GM19238 (cell line): ENCODE measurements around the gene NRXN3.
"Not testable (repeated sequence)": the region's sequence is repeated elsewhere in the genome, so short reads cannot be mapped to it uniquely, and the experiment has no call there.

Experiments used
- DNase-seq: peaks from one replicate; pipeline ENCODE4 v3.0.0; 2011; ENCODE audit warnings: low spot score; ENCODE audit not compliant: insufficient read length

The NRXN3 gene

DNA sequence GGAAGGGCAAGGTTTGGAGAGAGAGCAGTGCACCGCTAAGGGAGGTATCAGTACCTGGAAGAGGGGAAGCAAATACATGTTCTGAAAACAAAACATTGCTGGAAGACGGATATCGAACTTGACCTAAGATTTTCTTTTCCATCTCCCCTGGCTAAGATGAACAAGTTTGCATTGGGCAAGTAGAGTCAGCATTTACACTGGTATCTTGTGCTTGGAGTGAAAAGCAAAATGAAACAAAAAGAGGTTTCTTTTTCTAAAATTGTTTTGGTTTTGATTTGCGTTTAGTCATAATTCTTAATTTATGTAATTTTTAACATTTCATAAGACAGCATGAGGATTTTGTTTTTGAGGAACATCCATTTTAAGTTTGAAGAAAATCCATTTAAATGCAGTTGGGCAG lies 881.6 kb downstream of the NRXN3 start:
- DNase-seq = no peak

DNA sequence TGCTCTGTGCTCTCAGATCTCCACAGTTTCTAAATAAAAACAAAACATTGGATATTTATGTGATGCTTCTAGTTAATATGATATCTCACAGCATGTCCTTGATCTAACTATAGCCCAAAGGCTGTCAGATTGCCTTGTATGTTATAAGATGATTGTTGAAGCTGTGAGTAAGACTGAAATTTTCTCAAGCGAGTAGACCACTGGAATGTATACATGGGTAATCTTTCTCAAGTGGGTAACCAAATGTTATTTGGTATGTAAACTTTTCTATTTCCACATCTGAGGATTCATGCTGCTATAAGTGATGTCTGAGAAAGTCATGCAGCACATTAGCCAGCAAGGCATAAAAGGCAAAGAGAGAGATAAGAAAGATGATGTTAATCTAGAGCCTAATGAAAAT lies 886.7 kb downstream of the NRXN3 start:
- no peak for DNase-seq

DNA sequence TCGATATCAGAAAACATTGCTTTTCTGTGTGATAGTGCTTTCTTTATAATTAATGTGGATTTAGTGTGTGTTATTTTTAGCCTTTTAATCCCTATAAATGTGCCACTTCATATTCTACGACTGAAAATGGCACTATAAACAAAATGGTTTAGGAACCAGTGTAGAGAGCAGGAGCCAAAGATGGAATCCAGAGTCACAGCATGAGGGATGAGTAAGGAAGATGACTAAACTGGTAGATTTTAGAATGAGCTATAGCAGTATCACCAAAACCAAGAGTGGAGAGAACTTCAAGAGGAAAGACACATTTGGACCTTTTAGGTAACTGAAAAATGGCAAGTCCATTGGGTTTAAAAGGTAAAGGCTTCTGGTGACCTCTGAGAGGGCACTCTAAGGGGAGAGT lies 887.2 kb downstream of the NRXN3 start:
- DNase-seq = no peak

DNA sequence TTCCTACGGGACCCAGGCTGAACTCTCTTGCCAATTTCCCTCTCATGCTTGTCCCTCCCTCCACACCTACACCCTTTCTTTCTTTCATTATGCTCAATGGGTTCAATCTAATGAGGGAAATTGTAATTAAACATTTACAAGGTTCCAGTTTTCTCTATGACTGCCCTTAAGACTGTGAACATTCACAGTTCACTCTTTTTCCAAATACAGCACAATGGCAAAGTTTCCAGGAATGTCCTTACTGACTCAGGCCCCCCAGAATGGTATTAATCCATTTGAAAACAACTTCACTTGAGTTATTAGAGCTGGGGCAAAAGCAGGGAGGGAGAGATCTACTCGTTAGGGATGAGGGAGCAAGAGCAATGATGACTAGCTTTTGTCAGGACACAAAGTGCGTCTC lies 892.1 kb downstream of the NRXN3 start:
- no peak for DNase-seq

DNA sequence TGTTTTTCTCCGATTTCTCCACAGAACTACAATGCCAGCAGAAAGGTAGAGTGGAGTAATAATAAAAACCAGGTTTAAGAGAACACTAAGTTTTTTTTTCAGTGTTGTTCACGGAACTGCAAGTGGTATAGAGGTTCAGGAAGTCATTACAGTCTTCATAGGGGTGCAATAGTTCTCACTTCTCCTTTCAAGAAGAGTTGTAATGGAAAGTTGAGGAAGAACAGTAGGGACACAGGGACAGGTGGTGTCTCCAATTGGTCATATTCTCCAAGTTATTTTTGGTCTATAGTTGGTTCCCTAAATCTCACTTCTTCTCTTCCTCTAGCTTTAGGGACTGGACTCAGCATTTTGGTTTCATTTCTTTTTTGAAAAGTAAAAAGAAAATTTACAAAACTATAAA lies 894.0 kb downstream of the NRXN3 start:
- DNase-seq = no peak

DNA sequence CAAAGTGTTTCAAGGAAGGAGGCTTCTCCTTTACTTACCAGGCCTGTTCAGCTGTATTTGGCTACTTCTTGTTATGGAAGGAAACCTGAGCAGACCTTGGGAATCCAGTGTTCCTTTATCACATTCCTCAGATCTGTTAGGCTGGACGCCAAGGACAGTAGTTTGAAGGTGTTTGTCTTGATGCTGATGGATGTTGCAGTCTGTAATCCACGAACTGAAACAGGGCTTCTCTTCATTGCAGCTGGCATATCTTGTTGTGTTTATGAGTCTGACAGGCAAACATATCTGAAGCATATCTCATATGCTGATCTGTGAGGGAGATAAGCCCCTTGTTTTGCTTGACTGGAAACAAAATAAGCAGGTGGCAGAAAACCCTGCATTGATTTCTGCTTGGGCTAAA lies 904.3 kb downstream of the NRXN3 start:
- no peak for DNase-seq

DNA sequence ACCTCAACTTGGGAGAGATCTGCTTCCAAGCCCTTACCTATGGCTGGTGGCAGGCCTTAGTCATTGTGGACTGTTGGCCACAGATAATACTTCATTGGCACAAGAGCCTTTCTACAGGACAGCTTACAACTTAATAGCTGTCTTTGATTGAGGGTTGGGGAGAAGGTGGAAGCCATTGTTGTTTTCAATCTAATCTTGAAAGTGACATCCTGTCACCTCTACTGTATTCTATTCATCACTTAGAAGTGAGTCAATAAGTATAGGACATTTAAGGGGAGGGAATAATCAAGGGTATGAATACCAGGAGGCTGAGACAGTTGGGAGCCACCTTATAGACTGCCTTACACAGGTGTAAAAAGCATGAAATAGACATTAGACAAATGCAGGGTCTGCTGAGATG lies 906.3 kb downstream of the NRXN3 start:
- DNase-seq = no peak

DNA sequence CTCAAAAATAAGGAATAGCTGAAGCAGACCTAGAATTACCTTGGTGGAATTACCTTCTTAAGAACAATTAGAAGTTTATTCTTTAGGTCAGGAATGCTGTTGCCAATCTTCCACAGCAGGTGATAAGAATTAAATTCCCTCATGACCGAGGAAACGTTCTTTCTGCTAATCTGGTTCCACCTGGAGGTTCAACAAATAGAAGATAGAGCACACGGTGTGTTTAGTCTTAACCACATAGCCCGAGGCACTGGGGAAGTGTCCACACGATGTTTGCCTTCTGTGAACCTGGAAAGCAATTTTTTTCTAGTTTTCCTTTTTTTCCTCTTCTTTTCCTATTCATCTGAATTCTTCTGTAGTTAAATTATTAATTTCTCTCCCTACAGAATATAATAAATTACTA lies 906.9 kb downstream of the NRXN3 start:
- DNase-seq = no peak

DNA sequence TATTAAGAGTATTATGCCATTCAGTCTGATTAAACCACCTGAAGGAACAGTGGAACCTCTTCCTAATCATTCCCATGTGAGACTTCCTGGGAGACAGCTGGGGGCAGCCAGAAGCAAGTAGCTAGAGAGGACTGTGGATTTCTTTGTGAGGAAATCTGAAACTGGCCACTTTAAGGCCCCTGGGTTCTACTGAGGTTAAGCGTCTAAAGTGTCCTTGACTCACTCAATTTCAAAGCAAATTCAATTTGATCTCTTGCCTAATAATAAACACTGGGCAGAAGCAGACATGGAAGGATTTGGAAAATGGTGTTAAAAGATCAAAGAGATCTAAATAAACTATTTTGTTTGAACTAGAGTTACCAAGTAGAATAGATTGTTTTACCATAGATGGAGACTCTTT lies 909.9 kb downstream of the NRXN3 start:
- no peak for DNase-seq

DNA sequence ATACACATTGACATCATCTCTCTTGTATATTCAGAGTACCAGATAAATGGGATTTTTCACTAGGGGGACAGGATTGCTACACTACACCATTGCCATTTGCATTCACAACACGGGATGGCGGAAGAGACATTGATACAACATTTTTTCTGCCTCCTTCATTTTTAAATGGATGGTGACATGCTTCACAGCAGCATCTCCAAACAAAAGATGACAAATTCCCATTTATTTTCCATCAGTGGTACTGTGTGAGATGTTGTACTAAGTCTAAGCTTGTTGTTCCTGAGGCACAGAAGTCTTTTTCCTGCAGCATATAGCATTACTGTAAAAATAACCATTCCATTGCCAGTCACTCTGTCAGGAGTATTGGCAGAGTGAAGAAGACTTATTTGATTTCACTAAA lies 912.7 kb downstream of the NRXN3 start:
- no peak for DNase-seq

DNA sequence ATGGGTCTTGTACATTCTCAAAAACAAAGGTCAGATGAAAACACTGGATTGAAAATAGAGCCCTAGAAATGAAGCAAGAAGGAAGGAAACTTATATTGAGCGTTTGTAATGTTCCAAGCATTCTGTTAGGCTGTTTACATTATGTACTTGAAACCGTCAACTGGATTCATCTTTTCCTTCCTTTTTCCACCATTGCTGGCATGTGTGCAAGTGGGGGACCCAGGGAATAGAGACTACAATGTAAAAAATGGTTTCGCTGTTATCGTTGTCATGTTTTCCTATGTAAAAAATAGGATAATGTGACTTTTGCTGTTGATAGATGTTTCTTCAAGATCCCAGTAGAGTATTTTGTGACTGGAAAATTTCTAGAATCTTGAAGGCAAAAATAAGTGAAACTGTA lies 913.2 kb downstream of the NRXN3 start:
- no peak for DNase-seq

DNA sequence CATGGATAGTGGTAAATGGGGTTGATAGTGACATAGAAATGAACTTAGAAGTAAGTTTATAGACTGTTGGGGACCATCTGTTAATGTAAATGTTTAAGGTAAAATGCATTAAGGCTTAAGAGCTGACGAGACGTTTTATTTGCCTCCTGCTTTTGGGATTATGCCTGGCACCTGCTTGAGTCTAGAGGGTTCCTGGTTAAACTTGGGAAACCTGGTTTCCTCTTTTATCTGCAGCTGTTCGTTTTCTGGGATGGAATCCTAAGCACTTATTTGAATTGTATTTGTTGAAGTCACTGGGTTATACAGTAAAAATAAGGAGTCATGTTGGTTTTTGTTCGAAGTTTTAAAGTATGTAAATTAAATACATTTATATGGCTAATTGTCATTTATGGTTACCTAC lies 914.7 kb downstream of the NRXN3 start:
- DNase-seq = no peak

DNA sequence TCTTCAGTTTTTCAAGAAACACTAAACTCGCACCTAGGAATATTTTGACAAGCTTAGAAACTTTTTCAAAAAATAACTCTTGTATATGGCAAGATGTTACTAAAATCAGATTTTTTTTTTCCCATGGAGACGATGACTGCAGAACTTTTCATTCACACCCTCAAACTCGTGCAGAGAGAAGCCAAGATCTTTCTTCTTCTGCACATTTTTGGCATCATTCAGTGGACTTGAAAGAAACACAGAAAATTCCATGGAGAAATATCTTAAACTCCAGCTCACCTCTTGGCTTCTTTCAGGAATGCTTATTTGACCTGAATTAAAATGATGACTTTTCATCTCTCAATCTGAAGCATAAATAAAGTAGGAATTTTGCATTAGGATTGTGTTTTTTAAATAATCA lies 919.4 kb downstream of the NRXN3 start:
- no peak for DNase-seq

DNA sequence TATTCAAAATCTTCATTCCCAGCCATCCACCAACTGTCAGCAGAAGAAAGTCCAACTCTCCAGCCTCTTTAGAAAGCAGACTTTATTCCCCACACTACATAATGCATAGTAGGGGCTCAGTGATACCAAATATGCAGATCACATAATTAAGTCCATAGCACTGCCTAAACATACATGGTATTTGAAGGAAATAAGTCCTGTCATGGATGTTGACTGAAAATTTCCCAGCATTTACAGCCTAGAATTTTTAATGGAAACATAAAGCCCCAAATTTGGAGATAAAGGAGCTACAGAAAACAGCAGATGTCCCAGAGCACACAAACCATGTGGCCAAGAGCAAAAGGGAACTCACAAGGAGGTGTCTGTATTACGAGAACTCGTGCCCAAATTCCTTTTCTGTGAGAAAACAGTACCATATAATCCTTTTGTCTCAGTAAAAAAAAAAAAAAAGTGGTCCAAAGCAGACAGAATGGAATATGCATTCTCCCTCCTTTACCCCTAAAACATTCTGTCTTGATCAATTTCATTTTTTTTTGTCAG lies 920.5 kb downstream of the NRXN3 start:
- no peak for DNase-seq

DNA sequence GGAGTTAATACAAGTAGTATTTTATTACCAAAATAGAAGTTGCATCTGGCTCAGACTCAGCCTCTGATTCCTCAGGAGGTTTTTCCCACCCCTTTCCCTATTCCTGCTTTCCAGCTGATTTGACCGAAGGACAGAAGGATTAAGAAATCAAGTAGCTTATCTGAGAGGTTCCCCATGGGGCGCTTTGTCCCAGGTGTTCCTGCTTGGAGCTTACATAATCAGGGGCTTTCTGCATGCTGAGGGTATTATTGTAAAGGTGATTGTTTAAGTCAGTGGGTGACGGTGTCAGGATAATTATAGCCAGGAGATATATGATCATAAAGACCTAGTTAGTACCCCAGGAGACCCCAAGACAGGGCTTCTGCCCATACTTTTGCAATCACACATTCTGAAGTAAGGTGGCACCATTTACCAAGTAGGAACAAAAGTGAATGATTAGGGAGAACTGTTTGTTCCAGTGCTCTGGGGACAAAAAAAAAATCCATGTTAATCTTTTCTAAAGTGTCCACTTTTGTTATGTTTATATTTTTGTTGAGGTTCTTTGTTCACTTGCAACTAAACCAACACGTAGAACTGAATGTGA lies 921.3 kb downstream of the NRXN3 start:
- no peak for DNase-seq

DNA sequence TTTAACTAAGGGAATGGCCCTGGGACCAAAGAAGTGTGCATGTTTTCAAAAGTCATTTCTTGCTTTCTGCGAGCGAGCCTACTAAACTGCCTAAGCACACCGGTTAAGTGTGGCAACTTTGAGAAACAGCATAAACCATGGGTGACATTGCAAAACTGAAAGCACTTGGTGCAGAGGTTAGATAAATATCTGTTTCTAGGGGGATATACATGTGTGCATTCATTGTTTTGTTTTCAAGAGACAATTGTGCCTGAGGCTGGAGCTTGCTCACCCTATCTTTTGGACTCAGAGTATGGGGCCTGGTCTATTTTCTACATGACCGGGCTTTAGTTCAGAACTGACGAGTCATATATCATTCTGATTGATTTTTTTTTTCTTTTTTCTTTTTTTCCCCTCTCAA lies 923.4 kb downstream of the NRXN3 start:
- DNase-seq = no peak

DNA sequence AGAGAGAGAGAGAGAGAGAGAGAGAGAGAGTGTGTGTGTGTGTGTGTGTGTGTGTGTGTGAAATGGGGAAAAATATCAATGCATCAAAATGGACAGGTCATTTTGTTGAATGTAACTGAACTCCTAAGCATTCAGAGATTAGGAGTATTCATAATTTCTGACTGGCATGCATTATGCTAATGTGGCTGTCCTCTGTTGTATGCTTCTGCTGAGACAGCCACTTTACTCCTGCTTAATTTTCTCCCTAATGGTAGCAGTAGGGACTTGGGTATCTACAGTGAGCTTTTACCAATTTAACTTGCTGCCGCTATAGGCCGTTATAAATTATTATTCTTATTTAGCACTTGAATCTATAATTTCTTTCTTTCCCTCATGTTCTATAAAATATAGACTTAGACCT lies 924.8 kb downstream of the NRXN3 start:
- no peak for DNase-seq

DNA sequence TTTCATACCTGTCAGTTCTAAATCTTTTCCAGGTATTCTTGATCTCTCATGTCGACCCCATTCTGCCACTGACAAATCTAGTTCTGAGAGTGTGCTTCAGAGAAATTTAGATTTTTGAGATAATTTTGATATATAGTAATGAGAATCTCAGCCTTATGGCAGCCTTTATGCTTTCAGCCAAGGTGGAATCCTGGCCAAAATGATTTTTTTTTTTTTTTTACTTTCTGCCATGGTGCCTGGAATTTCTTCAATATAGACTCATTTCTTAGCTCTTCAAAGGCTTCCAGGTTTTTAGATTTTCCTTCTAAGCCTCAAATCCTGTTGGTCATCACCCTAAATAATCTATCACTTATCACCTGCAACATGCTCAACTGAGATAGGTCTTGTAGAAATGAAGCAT lies 926.6 kb downstream of the NRXN3 start:
- DNase-seq = no peak

DNA sequence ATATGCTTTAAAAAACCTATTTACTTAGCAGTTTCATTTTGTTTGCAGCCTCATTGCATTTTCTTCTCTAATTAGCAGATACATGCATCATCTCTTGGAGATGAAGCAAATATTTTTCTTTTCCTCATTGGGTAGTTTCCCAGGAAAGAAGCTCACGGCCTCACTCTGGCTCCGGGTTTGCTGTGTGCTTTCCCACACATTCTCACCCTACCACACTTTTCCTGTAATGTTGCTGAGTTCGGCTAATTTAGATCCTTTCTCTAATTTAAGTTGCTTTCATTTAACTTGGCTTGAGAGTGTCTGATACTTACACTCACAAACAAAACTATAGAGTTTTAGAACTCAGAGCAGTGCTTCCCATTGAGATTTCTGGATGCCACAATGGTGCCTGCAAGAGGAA lies 928.2 kb downstream of the NRXN3 start:
- DNase-seq = no peak

DNA sequence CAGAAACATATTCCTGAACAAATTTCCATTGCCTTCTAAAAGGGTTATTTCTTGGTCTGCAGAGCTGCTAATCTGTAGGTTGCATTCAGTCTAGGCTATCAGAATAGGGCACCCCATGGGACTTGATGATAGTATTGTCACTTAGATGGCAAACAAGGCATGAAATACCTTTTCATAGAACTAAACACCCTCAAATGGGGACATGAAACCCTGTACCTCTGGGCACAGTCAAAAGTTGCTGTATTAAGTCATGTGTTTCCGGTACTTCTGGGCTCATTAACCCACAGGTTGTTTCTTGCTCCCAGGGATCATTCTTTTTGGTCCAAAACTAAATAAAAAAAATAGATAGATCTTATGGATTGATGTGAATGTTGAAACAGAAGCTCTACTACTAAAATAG lies 930.4 kb downstream of the NRXN3 start:
- no peak for DNase-seq

DNA sequence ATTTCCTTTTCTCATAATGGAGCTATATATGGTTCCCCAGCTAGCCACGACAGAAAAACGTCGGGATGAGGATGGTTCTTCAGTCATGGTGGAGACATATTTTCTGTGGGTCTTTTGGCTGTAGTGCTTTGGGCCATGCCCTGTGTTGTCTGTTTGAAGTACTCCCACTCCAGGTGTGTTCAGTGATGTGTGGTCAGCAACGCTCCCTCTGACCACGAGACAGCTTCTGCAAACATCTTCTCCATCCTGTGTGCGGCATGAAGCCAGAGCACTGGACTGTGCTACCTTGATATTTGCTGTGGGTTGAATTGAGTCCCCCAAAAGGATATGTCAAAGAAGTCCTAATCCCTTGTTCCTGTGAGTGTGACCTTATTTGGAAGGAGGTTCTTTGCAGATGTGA lies 931.2 kb downstream of the NRXN3 start:
- no peak for DNase-seq

DNA sequence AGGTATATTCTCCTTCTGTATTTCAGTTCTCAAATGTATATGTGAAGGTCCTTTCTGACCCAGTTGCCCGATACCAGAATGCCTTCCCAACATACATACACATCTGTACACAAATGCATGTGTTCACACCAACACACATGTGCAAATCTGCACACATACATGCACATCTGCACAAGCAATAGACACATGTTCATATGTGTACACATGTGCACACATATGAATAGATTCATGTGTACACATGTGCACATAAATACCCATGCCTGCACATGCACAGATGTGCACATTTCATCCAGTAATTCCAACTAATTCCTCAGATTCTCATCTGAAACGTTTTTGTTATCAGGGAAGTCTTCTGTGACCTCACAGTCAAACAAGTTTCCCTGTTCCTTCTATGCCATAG lies 933.6 kb downstream of the NRXN3 start:
- DNase-seq = no peak

DNA sequence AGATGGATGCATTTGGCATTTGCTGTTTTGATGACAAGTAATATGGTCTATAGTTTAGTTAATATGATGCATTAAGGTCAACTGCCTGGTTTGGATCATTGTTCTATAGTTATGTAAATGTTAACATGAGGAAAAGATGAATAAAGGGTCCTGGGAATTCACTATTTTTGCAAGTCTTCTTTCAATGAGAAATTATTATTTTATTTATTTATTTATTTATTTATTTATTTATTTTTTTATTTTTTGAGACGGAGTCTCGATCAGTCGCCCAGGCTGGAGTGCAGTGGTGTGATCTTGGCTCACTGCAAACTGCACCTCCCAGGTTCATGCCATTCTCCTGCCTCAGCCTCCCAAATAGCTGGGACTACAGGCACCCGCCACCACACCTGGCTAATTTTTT lies 940.4 kb downstream of the NRXN3 start:
- not testable (repeated sequence) for DNase-seq

DNA sequence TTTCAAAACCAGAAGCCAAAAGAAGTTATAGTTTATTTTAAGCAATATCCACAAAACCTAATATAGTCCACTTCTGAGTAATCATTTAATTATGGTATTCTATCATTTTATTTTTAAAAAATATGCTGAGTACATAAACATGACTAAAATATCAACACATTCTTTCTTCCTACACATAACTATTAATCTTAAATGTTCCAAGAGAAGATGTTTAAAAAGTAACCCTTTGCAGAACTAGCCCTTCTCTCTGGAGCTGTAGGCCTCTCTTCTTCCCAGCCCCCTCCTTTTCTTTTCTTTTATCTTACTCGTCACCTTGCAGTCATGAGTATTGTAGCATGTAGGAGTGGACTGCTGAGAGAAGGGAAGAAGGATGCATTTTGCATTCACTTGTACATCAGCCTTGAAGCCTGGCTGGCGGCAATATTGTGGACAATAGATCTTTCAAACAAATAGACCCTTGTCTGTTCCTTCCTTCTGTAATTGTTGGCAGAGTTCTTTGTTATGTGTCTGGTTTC lies 941.9 kb downstream of the NRXN3 start:
- DNase-seq = no peak
